ENCODE data around the gene GTF2F2.
"Not testable (repeated sequence)": the region's sequence is repeated elsewhere in the genome, so short reads cannot be mapped to it uniquely, and the experiment has no call there.

Gene GTF2F2

GRCh38 chr13:45180303-45180702 is 60.0 kb downstream of the GTF2F2 start:
- Mint-ChIP-seq H3K36me3 (ENCODE audit: low read depth) (peaks cover 2% of the 10 kb centered on the region), H3K27ac (no peak overlapping the region), H3K9me3 (no peaks in the 10 kb centered on the region), H3K4me1 (ENCODE audit: low read depth) (peaks cover 14% of the 10 kb centered on the region), H3K27me3 (ENCODE audit: low read depth) (no peaks in the 10 kb centered on the region), H3K4me3 (no peak overlapping the region)
- no peak for DNase-seq (ENCODE audit: low spot score)

DNA sequence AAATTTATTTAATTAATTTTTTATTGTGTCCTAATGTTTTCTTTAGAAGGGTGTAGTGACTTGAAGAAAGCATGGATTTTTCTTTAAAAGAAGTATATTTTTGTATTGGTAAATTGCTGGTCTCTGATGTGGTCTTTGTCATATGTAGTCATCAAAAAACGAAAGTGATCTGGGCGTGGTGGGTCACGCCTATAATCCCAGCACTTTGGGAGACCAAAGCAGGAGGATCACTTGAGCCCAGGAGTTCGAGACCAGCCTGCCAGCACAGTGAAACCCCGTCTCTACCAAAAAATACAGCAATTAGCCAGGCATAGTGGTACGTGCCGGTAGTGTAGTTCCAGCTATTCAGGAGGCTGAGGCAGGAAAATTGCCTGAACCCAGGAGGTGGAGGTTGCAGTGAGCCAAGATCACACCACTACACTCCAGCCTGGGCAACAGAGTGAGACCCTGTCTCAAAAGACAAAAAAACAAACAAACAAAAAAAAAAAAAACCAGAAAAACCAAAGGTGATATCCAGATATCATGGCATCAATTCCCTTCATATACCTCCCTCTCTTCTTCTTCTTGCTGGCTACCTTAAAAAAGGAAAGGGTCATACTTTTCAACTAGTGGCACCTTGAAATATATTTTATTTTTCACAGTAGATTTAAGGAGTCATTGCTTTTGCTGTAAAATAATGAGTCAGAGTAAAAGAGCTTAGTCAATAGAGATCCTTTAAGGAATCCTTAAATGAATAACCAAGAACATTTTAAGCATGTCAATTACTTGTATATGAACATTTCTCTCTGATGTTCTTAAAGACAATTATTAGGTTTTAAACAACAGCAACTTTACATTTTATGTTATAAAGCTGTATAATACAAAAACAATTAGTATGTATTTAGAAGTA is 60.6 kb downstream of the GTF2F2 start:
- no peak for DNase-seq (ENCODE audit: low spot score)
- Mint-ChIP-seq H3K4me3 (no peak overlapping the region), H3K27ac (no peak overlapping the region), H3K27me3 (ENCODE audit: low read depth) (no peaks in the 10 kb centered on the region), H3K36me3 (ENCODE audit: low read depth) (peaks cover 2% of the 10 kb centered on the region), H3K9me3 (no peaks in the 10 kb centered on the region), H3K4me1 (ENCODE audit: low read depth) (peaks cover 14% of the 10 kb centered on the region)

DNA sequence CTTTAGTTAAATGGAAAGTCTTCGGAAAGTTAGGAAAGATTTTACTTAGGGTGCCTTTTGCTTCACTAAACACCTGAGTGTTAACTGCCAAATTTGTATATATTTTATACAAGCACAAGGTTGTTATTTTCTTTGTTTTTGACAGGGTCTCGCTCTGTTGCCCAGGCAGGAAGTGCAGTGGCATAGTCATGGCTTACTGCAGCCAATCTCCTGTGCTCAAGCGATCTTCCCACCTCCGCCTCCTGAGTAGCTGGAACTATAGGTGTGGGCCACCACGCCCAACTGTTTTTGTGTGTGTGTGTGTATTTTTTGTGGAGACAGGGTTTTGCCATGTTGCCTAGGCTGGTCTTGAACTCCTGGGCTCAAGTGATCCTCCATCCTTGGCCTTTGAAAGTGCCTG is 64.4 kb downstream of the GTF2F2 start:
- H3K36me3 Mint-ChIP-seq (ENCODE audit: low read depth), result peaks cover 13% of the 10 kb centered on the region
- H3K27ac Mint-ChIP-seq, result no peak overlapping the region
- H3K4me3 Mint-ChIP-seq, result no peak overlapping the region
- DNase-seq (ENCODE audit: low spot score), result no peak
- no peaks in the 10 kb centered on the region for H3K27me3 Mint-ChIP-seq (ENCODE audit: low read depth)
- no peaks in the 10 kb centered on the region for H3K9me3 Mint-ChIP-seq
- peaks cover 4% of the 10 kb centered on the region for H3K4me1 Mint-ChIP-seq (ENCODE audit: low read depth)

DNA sequence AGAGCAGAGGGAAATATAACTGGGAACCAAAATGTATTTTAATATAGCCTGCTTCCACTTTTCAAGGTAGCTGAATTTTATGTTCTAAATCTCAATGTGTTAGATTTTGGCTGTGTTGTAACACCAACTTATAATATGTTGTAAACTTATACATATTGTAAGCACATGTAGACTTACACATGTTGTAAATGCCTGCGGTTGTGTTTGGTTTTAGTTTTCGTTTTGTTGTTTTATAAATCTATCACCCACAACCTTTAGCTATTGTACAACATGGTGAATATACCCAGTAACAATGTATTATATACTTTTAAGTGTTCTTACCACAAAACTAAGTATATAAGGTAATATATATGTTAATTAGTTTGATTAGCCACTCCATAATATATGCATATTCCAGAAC is 65.0 kb downstream of the GTF2F2 start:
- Mint-ChIP-seq H3K9me3 (no peaks in the 10 kb centered on the region), H3K4me3 (no peak overlapping the region), H3K36me3 (ENCODE audit: low read depth) (peaks cover 13% of the 10 kb centered on the region), H3K4me1 (ENCODE audit: low read depth) (peaks cover 3% of the 10 kb centered on the region), H3K27me3 (ENCODE audit: low read depth) (no peaks in the 10 kb centered on the region), H3K27ac (no peak overlapping the region)
- no peak for DNase-seq (ENCODE audit: low spot score)

GRCh38 chr13:45189077-45189476 is 68.8 kb downstream of the GTF2F2 start:
- not testable (repeated sequence) for H3K9me3 Mint-ChIP-seq; H3K27me3 Mint-ChIP-seq (ENCODE audit: low read depth)

GRCh38 chr13:45189511-45189910 is 69.2 kb downstream of the GTF2F2 start:
- not testable (repeated sequence) for H3K4me1 Mint-ChIP-seq (ENCODE audit: low read depth); H3K4me3 Mint-ChIP-seq; DNase-seq (ENCODE audit: low spot score); H3K9me3 Mint-ChIP-seq; H3K27ac Mint-ChIP-seq; H3K27me3 Mint-ChIP-seq (ENCODE audit: low read depth)
- H3K36me3 Mint-ChIP-seq (ENCODE audit: low read depth), result peaks cover 10% of the 10 kb centered on the region

More at GRCh38 chr13:45189077-45189476, 68.8 kb downstream of the GTF2F2 start:
- DNase-seq (ENCODE audit: low spot score); H3K4me3 Mint-ChIP-seq; H3K4me1 Mint-ChIP-seq (ENCODE audit: low read depth); H3K27ac Mint-ChIP-seq: not testable (repeated sequence)
- H3K36me3 Mint-ChIP-seq (ENCODE audit: low read depth), result peaks cover 11% of the 10 kb centered on the region

DNA sequence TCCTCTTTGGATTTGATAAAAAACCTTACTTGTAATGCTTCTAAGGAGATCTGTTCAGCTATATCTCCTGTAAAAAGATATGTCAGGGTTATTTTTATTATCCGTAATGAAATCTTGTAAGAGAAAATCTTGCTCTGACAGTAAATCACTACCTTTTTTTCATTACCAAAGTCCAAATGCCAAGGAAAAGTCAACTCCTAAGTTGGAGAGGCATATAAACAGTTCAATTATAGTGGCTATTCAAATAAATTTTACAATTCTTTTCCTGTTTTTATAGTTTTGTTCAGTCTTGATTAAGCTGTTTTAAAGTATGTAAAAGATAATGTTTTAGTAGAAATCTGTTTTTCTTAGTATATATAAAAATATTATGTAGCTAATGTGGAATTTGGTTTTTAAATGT is 71.6 kb downstream of the GTF2F2 start:
- Mint-ChIP-seq H3K4me3 (no peak overlapping the region), H3K27me3 (ENCODE audit: low read depth) (no peaks in the 10 kb centered on the region), H3K4me1 (ENCODE audit: low read depth) (no peaks in the 10 kb centered on the region), H3K9me3 (no peaks in the 10 kb centered on the region), H3K36me3 (ENCODE audit: low read depth) (peaks cover 10% of the 10 kb centered on the region), H3K27ac (no peak overlapping the region)
- DNase-seq (ENCODE audit: low spot score), result no peak

DNA sequence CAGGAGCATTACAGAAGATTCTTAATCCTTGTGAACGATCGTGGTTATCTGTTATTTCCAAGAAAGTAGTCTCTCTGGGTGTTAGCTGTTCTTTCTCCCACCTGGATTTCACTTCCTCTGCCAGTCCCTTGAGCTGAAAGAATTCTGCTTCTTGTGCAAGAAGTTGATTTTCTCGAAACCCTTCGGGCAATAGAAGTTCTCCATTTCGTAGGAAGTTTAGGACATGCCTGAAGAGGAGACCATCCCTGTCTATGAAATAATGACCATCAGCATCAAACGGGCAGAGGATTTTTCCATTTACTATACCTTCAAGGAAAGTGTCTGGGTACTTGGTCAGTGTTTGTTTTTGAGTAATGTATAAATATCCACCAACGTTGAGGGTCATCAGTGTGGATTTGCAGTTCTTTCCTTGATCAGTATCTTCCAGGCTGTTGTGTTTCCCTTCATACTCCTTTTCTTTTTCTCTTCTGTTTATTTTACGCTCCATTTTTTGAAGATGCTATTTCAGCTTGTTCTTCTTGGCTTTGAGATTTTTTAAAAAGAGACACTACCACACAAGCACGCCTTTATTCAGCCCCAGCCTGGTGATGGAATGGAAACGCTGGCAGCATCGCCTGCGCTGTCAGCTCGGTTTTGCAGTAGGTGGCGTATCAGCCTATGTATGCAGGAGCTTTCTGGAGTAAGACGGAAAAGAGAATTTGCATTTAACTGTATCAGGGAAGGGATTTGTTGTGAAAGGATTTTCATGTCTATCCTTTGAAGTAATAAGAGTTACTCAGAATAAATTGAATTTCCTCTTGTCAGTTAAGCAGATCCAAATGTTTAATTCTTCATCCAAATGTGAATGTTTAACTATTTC is 74.0 kb downstream of the GTF2F2 start:
- H3K27ac Mint-ChIP-seq, result no peak overlapping the region
- H3K4me1 Mint-ChIP-seq (ENCODE audit: low read depth), result peaks cover 2% of the 10 kb centered on the region
- no peaks in the 10 kb centered on the region for H3K9me3 Mint-ChIP-seq
- H3K27me3 Mint-ChIP-seq (ENCODE audit: low read depth), result no peaks in the 10 kb centered on the region
- H3K4me3 Mint-ChIP-seq, result no peak overlapping the region
- no peaks in the 10 kb centered on the region for H3K36me3 Mint-ChIP-seq (ENCODE audit: low read depth)
- no peak for DNase-seq (ENCODE audit: low spot score)

- Mint-ChIP-seq H3K4me1 (ENCODE audit: low read depth) (peaks cover 8% of the 10 kb centered on the region), H3K27me3 (ENCODE audit: low read depth) (no peaks in the 10 kb centered on the region)
Observed at GRCh38 chr13:45195421-45195820, 75.1 kb downstream of the GTF2F2 start.

GRCh38 chr13:45196096-45196495 is 75.8 kb downstream of the GTF2F2 start:
- peaks cover 8% of the 10 kb centered on the region for H3K4me1 Mint-ChIP-seq (ENCODE audit: low read depth)
- no peaks in the 10 kb centered on the region for H3K27me3 Mint-ChIP-seq (ENCODE audit: low read depth)
- no peak overlapping the region for H3K4me3 Mint-ChIP-seq
- peaks cover 4% of the 10 kb centered on the region for H3K36me3 Mint-ChIP-seq (ENCODE audit: low read depth)
- H3K27ac Mint-ChIP-seq, result no peak overlapping the region
- DNase-seq (ENCODE audit: low spot score), result no peak
- H3K9me3 Mint-ChIP-seq, result no peaks in the 10 kb centered on the region

More at GRCh38 chr13:45195421-45195820, 75.1 kb downstream of the GTF2F2 start:
- H3K9me3 Mint-ChIP-seq, result no peaks in the 10 kb centered on the region
- H3K36me3 Mint-ChIP-seq (ENCODE audit: low read depth), result peaks cover 4% of the 10 kb centered on the region
- H3K27ac Mint-ChIP-seq, result no peak overlapping the region
- no peak for DNase-seq (ENCODE audit: low spot score)
- no peak overlapping the region for H3K4me3 Mint-ChIP-seq

DNA sequence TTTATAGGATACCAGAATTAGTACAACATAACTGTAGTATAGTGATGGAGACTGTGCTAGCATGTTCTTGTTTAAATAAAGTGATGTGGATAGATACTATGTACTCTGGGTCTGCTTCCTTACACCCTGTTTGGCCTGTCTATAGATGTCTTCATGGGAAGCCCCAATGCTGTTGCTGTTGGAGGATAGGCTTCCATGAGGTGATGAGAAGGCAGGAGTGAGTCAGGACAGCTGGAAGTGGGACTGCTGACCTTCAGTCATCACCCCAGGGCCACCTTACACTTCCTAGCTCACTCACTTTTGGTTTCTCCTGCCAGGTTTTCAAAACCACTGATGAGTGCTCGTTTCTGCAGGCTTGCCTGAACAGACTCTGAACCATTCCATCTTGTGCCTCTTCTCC is 76.3 kb downstream of the GTF2F2 start:
- Mint-ChIP-seq H3K9me3 (no peaks in the 10 kb centered on the region), H3K27ac (no peak overlapping the region), H3K4me1 (ENCODE audit: low read depth) (peaks cover 8% of the 10 kb centered on the region), H3K36me3 (ENCODE audit: low read depth) (peaks cover 4% of the 10 kb centered on the region), H3K4me3 (no peak overlapping the region), H3K27me3 (ENCODE audit: low read depth) (no peaks in the 10 kb centered on the region)
- DNase-seq (ENCODE audit: low spot score), result no peak

GRCh38 chr13:45198041-45198440 is 77.7 kb downstream of the GTF2F2 start:
- Mint-ChIP-seq H3K4me1 (ENCODE audit: low read depth) (peaks cover 9% of the 10 kb centered on the region), H3K27ac (no peak overlapping the region), H3K27me3 (ENCODE audit: low read depth) (no peaks in the 10 kb centered on the region), H3K36me3 (ENCODE audit: low read depth) (peaks cover 4% of the 10 kb centered on the region), H3K9me3 (no peaks in the 10 kb centered on the region), H3K4me3 (no peak overlapping the region)
- no peak for DNase-seq (ENCODE audit: low spot score)

DNA sequence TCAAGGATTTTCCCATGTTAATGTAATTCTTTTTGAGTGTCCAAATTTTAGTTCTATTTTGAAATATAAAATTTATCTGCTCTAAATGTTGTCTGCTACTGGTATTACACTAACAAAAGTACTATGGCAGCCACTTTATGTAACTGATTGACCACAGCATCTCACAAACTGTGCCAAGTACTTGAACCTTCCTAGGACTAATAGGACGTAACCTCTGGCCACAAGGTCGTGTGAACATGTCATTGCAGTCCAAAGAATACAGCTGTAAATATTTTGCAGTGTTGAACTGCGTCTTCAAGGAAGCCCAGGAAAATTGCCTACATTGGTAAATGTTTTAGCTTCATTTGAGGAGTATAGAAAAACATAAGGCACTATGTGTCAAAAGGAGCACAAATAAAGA is 78.6 kb downstream of the GTF2F2 start:
- Mint-ChIP-seq H3K27ac (no peak overlapping the region), H3K36me3 (ENCODE audit: low read depth) (peaks cover 4% of the 10 kb centered on the region), H3K4me3 (no peak overlapping the region), H3K27me3 (ENCODE audit: low read depth) (no peaks in the 10 kb centered on the region), H3K9me3 (no peaks in the 10 kb centered on the region), H3K4me1 (ENCODE audit: low read depth) (peaks cover 9% of the 10 kb centered on the region)
- no peak for DNase-seq (ENCODE audit: low spot score)

- H3K27ac Mint-ChIP-seq, result peak overlapping the region; percentile 6
- H3K36me3 Mint-ChIP-seq (ENCODE audit: low read depth), result peaks cover 4% of the 10 kb centered on the region
- no peaks in the 10 kb centered on the region for H3K9me3 Mint-ChIP-seq
- peaks cover 9% of the 10 kb centered on the region for H3K4me1 Mint-ChIP-seq (ENCODE audit: low read depth)
- H3K4me3 Mint-ChIP-seq, result no peak overlapping the region
- no peaks in the 10 kb centered on the region for H3K27me3 Mint-ChIP-seq (ENCODE audit: low read depth)
- DNase-seq (ENCODE audit: low spot score), result no peak
Observed at GRCh38 chr13:45199711-45200110, 79.4 kb downstream of the GTF2F2 start.

Measured in T-helper 2 cell treated with Interferon-gamma antibody and Interleukin-4, amounts not matched to agents 5 μg/mL and 100 μg/mL, for 36 hours (primary cell).